Subcutaneous abdominal adipose tissue (tissue), 5 donors: ENCODE results near the gene RIPOR2.

Source experiments
- H3K27ac ChIP-seq: one replicate; pipeline ENCODE4 v1.7.0; 2013; ENCODE audit warnings: low read depth, mild to moderate bottlenecking, inconsistent platforms, low read length, moderate library complexity
- H3K27me3 ChIP-seq, 5 donors: one replicate each; pipeline ENCODE4 v1.7.0; 2013; ENCODE audit warnings: low read length in 5 of 5, inconsistent platforms in 1 of 5; ENCODE audit not compliant: control insufficient read depth in 5 of 5, insufficient read depth in 4 of 5
- H3K36me3 ChIP-seq, 5 donors: one replicate each; pipeline ENCODE4 v1.7.0; 2013; ENCODE audit warnings: low read length in 5 of 5; ENCODE audit not compliant: control insufficient read depth in 5 of 5, insufficient read depth in 5 of 5
- H3K4me1 ChIP-seq, 5 donors: one replicate each; pipeline ENCODE4 v1.7.0; 2013; ENCODE audit warnings: low read length in 5 of 5, mild to moderate bottlenecking in 3 of 5, moderate library complexity in 1 of 5; ENCODE audit not compliant: control insufficient read depth in 5 of 5, insufficient read depth in 5 of 5
- H3K4me3 ChIP-seq, 5 donors: one replicate each; pipeline ENCODE4 v1.7.0; 2013; ENCODE audit warnings: low read length in 5 of 5, low read depth in 1 of 5
- H3K9ac ChIP-seq, 5 donors: one replicate each; pipeline ENCODE4 v1.7.0; 2013; ENCODE audit warnings: low read length in 5 of 5, mild to moderate bottlenecking in 4 of 5, moderate library complexity in 3 of 5
- H3K9me3 ChIP-seq, 5 donors: one replicate each; pipeline ENCODE4 v1.7.0; 2013; ENCODE audit warnings: low read length in 5 of 5; ENCODE audit not compliant: control insufficient read depth in 5 of 5
- donor health status: healthy.
- donor health status: healthy.
- donor health status: healthy.
- donor health status: healthy.
- donor health status: healthy.

The RIPOR2 gene

DNA sequence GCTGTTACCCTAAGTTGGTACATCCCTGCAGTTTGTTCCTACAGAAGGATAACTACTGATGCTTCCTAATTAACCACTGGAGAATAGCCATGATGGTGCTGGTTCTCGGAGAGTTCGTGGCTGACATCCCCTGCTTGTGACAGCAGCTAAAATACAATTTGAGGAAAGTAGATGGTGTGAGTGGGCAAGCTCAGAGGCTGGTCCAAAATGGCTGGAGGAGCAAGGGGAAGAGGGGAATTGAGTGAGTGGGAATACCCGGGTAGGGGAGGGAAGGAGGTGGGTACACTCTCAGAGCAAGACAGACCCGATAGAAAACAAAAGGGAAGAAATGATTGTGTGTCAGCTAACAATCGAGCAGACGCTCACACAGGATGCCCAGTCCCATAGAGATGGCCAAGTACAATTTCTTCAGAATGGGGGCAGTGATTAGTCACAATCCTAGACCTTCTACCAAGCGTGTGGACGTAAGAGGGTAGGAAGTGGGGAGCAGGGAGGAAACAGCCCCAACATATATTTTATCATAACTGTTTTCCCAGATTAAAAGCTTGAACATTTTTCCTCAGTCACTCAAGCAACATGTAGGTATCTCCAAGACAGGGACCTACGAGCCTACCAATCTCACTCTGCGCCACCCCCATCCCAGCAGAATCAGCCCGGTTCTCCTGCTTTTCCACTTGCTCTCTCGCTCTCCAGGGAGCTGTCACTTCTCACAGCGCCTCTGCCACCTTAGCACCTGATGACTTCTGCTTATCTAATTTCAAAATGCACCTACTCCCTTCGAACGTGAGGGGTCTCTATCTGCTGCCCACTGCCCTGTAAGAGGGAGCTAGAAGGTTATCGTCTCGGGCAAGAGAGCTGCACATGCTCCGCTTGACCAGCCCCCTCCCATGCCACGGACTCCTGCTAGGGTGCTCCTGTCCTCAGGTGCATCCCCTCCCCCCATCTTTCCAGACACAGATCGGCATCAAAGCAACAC, 26.2 kb downstream of the RIPOR2 start:
- Histone ChIP-seq H3K9ac (peak overlapping the region in 1 of 5 donors; percentile 57), H3K27me3 (peaks cover 0 to 18% (median 15%) of the 10 kb centered on the region in 5 donors), H3K36me3 (no peaks in the 10 kb centered on the region), H3K9me3 (no peaks in the 10 kb centered on the region), H3K4me3 (peak overlapping the region; percentile 16 to 82 (median 75)), H3K4me1 (peaks cover 3 to 45% (median 34%) of the 10 kb centered on the region in 5 donors), H3K27ac (no peak overlapping the region)

DNA sequence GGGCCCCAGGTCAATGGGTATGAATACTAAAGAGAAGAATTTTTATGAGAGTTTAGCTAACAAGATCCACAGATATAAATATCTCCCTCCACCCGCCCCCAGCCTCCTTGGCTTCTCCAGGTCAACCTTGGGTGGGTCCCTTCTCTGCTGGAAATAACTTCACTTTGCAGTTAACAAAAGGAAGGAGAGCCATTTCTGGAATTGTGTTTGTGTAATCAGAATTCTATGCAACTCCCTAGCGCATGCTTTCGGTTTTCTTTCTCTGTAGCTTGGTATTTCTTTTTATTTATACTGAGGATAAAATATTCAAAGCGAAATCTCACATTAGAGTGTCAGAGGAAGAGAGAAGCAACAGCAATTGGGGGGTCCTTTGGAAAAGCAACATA, 27.1 kb downstream of the RIPOR2 start:
- Histone ChIP-seq H3K27me3 (peaks cover 0 to 19% (median 15%) of the 10 kb centered on the region in 5 donors), H3K4me3 (peak overlapping the region in 3 of 5 donors; percentile 16 to 82 (median 27)), H3K36me3 (no peaks in the 10 kb centered on the region), H3K9me3 (no peaks in the 10 kb centered on the region), H3K9ac (no peak overlapping the region), H3K4me1 (peaks cover 3 to 45% (median 34%) of the 10 kb centered on the region in 5 donors), H3K27ac (no peak overlapping the region)

DNA sequence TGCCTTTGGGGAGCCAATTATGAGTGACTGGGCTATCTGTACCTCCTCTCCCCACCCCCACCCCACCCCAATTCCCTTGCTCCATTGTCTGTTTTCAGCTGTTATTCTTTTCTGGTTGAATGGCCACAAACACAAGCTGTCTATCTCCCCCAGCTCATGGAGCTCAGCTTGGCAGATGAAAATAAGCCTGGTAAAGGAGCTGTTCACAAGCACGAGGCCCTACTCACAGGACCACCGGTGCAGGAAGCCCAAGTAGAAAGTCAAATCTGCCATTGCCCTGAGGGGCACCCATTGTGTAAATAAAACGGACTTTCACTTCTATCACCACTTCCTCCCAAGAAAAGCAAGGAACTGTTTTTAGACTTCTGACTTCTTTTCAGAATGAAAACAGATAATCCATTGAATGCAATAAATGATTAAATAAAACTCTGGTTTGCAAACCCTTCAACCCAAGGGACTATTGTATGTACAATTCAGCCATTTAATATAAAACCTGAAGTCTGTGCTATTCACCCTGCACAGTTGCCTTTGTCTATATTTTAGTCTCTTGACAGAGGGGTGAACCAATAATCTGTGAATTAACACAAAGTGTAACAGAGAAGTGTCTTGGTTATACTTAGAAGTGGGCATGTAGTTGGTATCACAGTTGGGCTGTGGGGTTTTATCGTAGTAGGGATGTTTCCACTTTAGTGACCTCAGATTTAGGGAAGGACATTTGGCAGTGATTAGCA, 27.7 kb downstream of the RIPOR2 start:
- Histone ChIP-seq H3K9ac (no peak overlapping the region), H3K27me3 (peaks cover 0 to 18% (median 15%) of the 10 kb centered on the region in 5 donors), H3K4me1 (peaks cover 3 to 45% (median 34%) of the 10 kb centered on the region in 5 donors), H3K36me3 (no peaks in the 10 kb centered on the region), H3K9me3 (peaks cover 0 to under 1% (median 0%) of the 10 kb centered on the region in 5 donors), H3K27ac (no peak overlapping the region), H3K4me3 (no peak overlapping the region)

DNA sequence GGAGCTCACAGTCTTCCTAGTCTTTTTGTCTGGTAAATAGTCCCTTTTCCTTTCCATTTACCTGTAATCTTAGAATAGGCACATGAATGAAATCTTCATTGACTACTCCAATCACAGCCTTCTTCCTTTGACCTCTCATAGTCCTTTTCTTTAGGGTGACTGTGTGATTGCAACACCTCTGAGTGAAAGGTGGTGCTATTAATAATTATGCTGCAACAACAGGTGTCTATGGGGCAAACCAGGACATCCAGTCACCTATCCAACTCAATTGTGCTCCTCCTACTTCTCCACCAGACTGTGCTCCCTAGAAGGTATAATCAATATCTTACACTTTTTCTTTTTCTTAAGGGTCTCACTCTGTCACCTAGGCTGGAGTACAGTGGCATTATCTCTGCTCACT, 29.4 kb downstream of the RIPOR2 start:
- Histone ChIP-seq H3K27me3 (peaks cover 0 to 7% (median 6%) of the 10 kb centered on the region in 5 donors), H3K36me3 (no peaks in the 10 kb centered on the region), H3K9me3 (peaks cover 0 to 4% (median 0%) of the 10 kb centered on the region in 5 donors), H3K4me3 (no peak overlapping the region), H3K4me1 (peaks cover 3 to 38% (median 30%) of the 10 kb centered on the region in 5 donors), H3K27ac (no peak overlapping the region), H3K9ac (no peak overlapping the region)

DNA sequence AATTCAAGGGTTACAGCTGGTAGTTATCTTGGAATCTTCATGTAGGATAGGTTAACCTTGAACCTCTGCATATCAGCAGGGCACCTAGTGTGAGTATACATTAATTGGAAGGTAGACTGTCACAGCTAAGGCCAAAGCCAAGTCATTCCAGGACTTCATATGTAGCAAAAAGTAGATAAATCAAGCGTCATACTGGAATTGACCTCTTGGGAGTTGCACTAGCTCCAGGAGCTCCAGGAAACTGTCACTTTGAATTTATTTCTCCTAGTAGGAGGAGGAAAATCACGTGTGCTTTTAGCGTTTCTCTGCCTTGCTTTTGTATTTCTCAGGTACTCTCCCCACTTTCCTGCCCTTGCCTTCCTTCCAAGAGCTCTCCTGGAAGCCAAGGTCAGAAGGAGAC, 30.3 kb downstream of the RIPOR2 start:
- Histone ChIP-seq H3K9me3 (peaks cover 0 to 4% (median 0%) of the 10 kb centered on the region in 5 donors), H3K9ac (no peak overlapping the region), H3K36me3 (no peaks in the 10 kb centered on the region), H3K4me1 (peaks cover 3 to 30% (median 23%) of the 10 kb centered on the region in 5 donors), H3K4me3 (no peak overlapping the region), H3K27ac (no peak overlapping the region), H3K27me3 (peaks cover 0 to 7% (median 4%) of the 10 kb centered on the region in 5 donors)

DNA sequence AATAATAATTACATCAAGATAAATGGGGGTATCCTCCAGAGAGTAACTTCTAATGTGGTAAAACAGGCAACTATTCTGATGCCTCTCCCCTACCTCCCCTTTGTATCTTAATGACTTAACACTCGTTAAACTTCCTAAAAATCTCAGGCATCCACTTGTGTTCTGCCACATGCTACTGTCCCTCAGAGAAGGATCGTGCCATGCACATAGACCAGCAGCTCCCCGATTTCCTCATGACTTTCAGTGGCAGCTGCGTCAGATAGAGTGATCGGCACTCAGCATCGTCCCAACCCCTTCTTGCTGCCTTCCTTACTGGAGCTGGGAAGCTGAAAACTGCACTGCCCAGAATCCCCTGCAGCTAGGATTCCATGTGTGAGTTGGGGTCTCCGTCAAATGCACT, 32.1 kb downstream of the RIPOR2 start:
- Histone ChIP-seq H3K27ac (no peak overlapping the region), H3K9ac (no peak overlapping the region), H3K4me1 (peaks cover 0 to 12% (median 12%) of the 10 kb centered on the region in 5 donors), H3K9me3 (peaks cover 0 to 4% (median 0%) of the 10 kb centered on the region in 5 donors), H3K27me3 (peaks cover 0 to 4% (median 0%) of the 10 kb centered on the region in 5 donors), H3K36me3 (no peaks in the 10 kb centered on the region), H3K4me3 (no peak overlapping the region)

DNA sequence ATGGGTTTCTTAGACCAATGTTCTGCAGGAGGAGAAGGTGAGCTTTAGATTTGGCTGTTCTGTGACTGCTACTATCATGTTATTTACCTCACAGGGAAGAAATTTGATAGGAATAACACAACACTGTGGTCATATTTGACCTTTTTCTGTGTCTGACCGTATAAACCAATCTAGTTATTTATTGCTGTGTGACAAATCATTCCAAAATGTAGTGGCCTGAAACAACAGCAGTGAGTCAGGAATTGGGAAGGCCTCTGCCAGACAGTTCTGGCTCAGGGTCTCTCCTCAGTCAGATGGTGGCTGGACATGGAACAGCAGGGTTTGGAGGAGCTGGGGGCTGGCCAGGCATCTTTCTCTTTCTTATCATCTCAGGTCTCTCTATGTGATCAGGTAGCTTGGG, 33.0 kb downstream of the RIPOR2 start:
- H3K36me3 ChIP-seq = no peaks in the 10 kb centered on the region
- H3K9ac ChIP-seq = no peak overlapping the region
- H3K9me3 ChIP-seq = peaks cover 0 to 4% (median 0%) of the 10 kb centered on the region in 5 donors
- peaks cover 0 to 12% (median 3%) of the 10 kb centered on the region in 5 donors for H3K4me1 ChIP-seq
- no peak overlapping the region for H3K27ac ChIP-seq
- H3K27me3 ChIP-seq = peaks cover 0 to 4% (median 0%) of the 10 kb centered on the region in 5 donors
- H3K4me3 ChIP-seq = no peak overlapping the region

DNA sequence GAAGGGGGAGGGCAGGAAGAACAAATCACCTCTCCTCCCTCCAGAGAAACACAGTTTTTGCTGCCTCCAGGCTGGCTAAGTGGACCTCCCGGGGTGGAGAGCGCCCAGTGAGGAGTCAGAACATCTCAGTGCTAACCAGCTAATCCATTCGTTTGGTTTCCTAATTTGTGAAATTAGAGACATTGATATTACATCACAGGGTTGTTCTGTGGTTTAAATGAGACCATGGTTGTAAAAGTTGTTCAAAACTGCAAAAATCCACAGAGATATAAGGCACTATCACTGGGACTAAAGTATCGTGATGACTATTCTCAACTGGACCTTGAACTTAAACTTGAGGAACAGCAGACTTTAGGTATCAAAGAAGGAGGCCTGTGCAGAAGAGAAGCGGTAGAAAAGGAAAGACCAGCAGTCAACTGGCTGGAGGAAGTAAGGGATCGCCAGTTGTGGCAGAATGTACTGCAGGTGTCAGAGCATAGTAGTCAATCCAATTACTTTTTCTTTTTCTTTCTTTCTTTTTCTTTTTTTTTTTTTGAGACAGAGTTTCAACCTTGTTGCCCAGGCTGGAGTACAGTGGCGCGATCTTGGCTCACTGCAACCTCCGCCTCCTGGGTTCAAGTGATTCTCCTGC, 33.9 kb downstream of the RIPOR2 start:
- H3K27ac ChIP-seq = no peak overlapping the region

DNA sequence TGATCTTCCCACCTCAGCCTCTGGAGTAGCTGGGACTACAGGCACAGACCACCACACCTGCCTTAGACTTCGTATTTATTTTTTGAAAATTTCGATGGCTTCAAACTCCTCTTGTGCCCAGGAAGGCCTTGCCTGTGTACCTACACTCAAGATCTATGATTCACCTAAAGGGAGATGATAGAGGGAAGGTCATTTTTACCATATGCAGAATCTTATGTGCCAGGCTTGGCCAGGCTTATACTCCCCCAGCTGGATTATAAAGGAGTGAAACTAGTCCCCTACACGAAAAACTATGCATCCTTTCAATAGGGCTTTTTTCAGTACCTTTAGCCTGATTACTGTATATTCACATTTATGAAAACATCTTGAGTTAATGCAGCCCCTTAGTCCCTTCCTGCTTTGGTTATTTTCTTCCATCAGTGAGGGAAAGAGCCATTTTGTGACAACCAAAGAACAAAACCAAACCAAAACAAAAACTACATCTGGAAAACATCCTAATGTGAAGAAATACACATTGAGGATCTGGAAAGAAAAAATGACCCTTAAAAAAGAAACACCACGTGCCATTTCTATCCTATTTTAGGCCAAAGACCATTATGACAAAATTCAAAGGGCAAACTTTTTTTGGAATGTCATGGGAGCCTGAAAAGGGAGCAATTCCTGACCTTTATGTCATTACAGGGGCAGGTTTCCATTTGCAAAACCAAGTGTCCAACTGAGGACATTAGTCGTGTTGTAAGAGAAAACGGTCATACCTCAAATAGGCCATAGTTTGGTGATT, 34.7 kb downstream of the RIPOR2 start:
- no peak overlapping the region for H3K4me3 ChIP-seq
- no peak overlapping the region for H3K9ac ChIP-seq
- no peaks in the 10 kb centered on the region for H3K36me3 ChIP-seq
- peaks cover 0 to 12% (median 3%) of the 10 kb centered on the region in 5 donors for H3K4me1 ChIP-seq
- peaks cover 0 to 4% (median 0%) of the 10 kb centered on the region in 5 donors for H3K27me3 ChIP-seq
- no peak overlapping the region for H3K27ac ChIP-seq
- H3K9me3 ChIP-seq = peaks cover 0 to 4% (median 0%) of the 10 kb centered on the region in 5 donors

More for the DNA sequence above, 33.9 kb downstream of the RIPOR2 start:
- no peak overlapping the region for H3K9ac ChIP-seq
- H3K4me1 ChIP-seq = peaks cover 0 to 12% (median 3%) of the 10 kb centered on the region in 5 donors
- no peak overlapping the region for H3K4me3 ChIP-seq
- H3K27me3 ChIP-seq = peaks cover 0 to 4% (median 0%) of the 10 kb centered on the region in 5 donors
- no peaks in the 10 kb centered on the region for H3K36me3 ChIP-seq
- H3K9me3 ChIP-seq = peaks cover 0 to 4% (median 0%) of the 10 kb centered on the region in 5 donors
